ENCODE measurements around the gene TMC7.
"Not testable (repeated sequence)": the region's sequence is repeated elsewhere in the genome, so short reads cannot be mapped to it uniquely, and the experiment has no call there.

The TMC7 gene

DNA sequence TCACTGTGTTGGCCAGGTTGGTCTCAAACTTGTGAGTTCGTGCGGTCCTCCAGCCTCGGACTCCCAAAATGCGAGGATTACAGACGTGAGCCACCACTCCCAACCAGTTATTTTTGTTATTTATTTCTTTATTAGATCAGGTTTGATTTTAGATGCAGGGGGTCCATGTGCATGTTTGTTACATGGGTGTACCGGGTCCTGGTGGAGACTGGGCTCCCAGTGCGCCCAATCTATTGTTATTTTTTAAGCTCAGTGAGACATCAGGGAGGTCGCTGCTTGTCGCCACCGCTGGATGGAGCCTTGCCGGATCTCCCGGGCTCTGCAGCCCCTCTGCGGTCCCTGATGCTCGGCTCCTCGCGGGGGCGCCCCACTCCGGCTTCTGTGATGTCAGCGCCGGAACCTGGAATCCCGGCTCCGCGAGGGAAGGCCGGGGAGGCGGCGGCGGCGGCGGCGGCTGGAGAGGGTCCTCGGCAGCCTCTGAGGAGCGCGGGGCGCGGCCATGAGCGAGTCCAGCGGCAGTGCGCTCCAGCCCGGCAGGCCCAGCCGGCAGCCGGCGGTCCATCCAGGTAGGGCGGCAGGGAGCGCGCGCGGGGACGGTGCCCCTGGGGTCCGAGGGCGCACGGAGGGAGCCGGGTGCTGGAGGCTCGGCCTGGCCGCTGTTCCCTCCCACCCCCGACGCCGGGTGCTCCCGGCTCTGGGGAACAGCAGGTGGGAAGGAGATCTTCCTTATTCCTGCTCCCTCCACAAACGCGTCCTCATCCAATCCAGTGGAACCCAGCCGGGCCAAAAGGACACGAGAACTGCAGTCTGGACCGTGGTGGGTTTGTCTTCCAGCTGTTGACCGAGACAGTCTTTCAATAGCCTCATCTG lies at the start of gene TMC7:
TMC7 (plus strand) TSS at position 370 of the 870 bp plus-strand sequence; CDS start at position 500, 130 bp downstream.
- DNase-seq, result peak; percentile 87 to 89

DNA sequence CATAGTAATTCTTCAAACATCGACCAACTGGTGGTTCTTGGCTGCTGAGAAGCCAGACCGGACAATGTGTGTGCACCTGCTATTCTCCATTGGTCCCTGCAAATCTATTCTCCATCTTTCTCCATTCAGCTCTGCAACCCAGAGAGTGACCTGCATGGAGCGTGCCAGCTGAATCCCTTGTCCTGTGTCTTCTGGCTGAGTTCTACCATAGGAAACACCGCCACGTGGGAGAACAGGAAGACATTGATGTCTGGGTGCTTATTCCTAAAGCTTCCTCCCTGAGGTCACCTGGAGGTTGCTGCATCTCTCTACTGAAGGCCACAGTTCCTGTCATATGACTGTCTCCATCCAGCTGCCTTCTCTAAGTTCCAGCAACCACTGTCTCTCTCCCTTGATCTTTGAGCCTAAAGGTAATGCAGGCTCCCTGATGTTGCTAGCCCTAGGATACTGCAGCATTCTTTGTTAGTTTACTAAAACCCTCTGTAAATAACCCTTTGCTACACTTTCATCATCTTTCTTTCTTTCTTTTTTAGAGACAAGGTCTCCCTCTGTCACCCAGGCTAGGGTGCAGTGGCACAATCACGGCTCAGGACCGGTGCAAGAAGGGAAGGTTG lies 46.9 kb upstream of the TMC7 start:
- DNase-seq, result no peak

DNA sequence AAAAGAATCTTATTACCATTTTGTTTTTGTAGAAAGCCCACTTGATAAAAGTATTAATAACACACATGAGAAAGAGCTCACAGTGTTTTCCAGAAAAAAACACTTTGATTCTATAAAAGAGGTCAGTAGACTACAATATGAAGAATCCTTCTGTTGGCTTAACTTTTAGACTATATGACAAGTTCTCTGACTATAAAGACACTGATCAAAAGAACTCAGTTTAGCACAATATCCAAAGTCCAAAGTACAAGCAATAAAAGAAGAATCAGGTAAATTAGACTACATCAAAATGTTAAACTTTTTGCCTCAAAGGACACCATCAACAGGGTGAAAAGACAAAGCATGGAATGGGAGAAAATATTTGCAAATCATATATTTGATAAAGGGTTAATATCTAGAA lies 46.3 kb upstream of the TMC7 start:
- no peak for DNase-seq

DNA sequence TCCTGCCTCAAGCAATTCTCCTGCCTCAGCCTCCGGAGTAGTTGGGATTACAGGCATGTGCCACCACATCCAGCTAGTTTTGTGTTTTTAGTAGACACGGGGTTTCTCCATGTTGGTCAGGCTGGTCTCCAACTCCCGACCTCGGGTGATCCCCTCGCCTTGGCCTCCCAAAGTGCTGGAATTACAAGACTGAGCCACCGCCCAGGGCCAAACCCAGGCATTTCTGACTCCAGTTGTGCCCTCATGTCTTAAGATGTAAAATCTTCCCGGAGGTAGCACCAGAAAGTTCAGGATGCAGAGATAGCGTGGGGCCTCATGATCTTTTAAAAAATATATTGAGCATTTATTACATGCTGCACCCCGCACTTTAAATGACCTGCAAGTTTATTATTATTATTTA lies 44.7 kb upstream of the TMC7 start:
- no peak for DNase-seq

DNA sequence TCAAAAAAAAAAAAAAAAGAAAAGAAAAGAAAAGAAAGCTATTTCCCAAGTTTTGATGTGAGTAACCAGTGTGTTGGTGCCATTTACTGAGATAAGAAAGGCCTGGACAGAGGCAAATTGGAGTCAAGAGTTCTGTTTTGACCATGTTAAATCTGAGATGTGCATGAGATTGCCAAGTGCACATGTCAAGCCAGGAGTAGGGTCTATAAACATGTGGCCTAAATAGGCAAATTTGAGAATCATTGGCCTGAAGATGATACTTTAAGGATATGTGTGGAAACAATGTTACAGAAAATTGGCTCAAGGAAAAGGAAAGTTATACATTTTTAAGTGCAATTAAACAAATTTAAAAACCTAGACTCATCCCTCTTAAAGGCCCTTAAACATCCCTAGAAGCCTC lies 42.3 kb upstream of the TMC7 start:
- no peak for DNase-seq

DNA sequence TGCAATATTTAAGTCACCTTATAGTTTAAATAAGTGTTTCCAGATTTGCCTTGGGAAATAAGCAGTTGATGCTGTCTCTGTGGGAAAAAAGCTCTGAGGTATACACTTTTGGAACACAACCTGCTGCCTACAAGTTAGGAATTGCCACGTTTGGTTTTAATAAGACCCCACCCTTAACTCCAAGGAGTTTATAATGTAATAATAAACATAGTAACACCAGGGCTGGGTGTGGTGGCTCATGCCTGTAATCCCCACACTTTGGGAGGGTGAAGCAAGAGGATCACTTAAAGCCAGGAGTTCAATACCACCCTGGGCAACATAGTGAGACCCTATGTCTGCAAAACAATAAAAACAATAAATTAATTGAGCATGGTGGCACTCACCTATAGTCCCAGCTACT lies 41.7 kb upstream of the TMC7 start:
- DNase-seq, result no peak

DNA sequence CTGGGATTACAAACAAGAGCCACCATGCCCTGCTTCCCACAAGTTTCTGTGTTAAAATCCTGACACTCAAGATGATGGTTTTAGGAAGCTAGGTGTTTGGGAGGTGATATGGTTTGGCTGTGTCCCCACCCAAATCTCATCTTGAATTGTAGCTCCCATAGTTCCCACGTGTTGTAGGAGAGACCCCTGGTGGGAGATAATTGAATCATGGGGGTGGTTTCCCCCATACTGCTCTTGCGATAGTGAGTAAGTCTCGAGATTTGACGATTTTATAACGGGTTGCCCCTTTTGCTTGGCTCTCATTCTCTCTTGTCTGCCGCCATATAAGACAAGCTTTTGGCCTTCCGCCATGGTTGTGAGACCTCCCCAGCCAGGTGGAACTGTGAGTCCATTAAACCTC lies 40.3 kb upstream of the TMC7 start:
- DNase-seq, result no peak

DNA sequence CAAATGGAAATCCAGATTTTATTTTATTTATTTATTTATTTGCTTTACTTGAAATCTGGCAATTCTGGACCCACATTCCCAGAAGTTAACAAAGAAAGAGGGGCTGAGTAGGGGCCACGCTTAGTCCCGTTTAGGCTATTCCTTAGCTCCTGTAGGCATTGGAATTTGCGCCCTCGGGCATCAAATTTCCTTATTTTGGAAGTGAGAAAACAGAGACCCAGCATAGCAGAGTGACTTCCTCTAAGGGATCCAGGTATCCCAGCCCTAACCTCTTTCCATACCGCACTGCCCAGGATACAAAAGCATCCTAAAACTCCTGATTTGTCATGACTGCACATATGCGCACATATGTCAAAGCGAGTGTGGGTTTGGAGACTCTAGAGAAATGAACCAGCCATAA lies 38.5 kb upstream of the TMC7 start:
- DNase-seq, result no peak

DNA sequence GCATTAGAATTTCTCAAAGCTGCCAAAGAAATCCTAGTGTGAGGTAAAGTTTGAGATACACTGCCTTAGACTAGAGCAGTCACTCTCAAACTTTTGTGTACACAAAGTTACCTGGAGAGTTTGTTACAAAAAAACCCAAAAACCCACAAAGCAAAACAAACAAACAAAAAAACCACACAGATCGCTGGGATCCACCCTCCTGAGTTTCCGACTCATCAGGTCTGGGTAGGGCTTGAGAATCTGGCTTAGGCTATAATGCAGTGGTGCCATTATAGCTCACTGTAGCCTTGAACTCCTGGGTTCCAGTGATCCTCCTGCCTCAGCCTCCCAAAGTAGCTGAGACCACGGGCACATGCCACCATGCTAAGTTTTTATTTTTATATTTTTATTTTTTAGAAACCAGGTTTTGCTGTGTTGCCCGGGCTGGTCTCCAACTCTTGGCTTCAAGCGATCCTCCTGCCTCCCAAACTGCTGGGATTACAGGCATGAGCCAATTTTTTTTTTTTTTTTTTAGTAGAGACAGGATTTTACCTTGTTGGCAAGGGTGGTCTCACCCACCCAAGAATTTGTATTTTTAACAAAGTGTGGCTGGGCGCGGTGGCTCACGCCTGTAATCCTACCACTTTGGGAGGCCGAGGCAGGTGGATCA lies 35.2 kb upstream of the TMC7 start:
- no peak for DNase-seq

DNA sequence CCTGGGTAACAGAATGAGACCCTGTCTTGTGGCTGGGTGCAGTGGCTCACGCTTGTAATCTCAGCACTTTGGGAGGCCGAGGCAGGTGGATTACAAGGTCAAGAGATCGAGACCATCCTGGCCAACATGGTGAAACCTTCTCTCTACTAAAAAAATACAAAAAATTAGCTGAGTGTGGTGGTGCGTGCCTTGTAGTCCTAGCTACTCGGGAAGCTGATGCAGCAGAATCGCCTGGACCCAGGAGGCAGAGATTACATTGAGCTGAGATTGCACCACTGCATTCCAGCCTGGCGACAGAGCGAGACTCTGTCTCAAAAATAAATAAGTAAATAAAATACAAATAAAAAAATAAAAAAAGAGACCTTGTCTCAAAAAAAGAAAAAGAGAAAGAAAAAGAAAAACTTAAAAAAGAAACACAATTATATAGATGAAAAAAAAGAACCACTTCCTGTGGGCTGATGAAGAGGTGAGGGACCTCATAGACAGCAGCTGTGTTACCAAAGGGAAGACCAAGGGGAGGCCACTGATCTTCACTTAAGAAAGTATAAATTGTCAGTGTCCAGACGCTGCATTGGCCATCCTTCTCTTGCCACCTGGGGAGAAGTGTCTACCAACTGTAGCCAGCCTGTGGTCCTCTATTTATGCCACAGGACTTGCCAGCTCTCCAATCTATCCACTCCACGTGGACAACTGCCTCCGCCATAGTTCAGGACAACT lies 33.1 kb upstream of the TMC7 start:
- DNase-seq, result no peak

DNA sequence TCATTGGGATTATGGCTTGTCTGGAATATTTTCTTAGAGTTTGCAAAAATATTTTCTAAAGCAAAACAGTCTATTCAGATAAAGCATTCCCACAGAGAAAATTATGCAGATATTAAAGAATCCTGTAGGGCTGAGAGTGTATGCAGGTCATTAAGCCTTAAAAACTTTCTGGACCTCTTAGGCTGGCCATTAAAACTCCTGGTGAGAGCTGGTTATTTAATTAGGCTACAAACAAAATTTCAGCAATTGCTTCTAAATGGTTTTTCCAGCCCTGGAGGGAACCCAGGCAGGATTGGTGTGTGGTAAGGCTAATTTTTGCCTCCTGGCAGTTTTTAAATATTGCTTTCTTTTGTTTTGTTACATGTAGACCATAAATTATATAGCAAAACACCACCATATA lies 30.2 kb upstream of the TMC7 start:
- DNase-seq, result no peak

DNA sequence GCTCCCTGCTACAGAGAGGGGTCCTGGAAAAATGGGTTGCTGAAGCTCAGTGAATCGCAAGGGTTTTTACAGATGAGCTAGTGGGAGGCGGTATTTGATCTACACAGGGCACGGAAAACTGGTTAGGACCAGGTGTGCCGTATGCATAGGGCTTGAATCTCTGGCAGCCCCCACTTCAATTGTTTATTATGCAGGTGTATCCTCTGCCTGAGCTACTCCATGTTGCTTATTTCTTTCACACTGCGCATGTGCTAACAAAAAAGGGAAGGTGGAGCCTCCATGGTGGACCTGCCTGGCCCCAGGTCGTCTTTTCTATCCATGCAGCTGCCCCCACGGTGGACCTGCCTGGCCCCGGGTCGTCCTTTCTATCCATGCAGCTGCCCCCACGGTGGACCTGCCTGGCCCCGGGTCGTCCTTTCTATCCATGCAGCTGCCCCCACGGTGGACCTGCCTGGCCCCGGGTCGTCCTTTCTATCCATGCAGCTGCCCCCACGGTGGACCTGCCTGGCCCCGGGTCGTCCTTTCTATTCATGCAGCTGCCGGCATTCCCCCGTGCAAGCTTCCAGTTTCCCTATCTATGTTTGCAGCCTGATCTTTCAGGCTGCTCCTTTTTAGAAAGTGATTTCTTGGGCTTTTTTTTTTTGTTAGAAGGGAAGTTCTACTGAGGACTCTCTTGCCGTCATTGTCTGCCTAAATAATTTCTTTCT lies 27.7 kb upstream of the TMC7 start:
- DNase-seq, result not testable (repeated sequence)

DNA sequence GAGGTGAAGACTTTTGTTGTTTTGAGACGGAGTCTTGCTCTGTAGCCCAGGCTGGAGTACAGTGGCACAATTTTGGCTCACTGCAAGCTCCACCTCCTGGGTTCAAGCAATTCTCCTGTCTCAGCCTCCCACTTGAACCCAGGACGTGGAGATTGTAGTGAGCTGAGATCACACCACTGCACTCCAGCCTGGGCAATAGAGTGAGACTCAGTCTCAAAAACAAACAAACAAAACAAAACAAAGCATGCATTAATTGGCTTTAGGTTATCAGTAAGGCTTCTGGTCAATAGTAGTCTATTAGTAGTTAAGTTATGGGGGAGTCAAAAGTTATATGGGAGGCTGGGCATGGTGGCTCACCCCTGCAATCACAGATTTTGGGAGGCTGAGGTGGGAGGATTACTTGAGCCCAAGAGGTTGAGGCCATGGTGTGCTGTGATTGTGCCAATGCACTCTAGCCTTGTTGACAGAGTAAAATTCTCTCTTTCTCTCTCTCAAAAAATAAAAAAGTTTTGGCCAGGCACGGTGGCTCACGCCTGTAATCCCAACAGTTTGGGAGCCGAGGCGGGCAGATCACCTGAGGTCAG lies 27.0 kb upstream of the TMC7 start:
- DNase-seq, result not testable (repeated sequence)

DNA sequence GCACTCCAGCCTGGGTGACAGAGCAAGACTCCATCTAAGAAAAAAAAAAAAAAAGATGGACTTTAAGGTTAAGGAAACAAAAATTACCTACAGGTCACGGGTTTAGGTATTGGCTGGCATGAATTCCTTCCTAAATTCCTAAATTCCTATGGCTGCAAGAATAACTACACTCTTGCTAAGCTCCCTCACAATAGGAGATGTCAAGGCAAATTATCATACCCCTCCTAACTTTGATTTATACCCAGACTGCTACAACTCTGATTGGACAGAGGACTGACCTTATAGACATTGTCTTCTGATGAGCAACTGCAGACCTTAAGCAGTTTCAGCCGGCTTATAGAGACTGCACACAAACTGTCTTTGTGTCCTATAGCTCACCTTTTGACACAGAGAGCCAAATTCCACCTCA lies 25.1 kb upstream of the TMC7 start:
- DNase-seq, result no peak

DNA sequence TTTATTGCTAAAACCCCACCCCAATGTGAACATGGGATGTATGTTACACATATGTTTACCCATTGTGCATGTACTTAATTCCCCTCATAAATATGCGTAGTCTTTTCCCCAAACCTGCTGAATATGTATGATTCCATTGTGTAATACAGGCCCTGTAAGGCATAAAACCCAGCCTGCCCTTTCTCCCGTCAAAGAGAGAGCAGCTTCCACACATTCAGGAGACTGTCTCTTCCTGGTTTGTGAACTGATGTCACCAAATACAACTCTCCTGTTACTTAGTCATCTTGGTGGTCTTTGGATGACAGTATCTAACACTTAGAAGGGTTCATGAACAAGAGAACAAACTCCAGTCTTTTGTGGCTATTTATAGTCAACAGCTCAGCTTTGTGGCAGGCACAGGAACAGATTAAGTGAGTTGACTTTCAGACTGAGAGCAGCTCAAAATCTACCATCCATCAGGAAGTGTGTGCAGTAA lies 24.7 kb upstream of the TMC7 start:
- no peak for DNase-seq

DNA sequence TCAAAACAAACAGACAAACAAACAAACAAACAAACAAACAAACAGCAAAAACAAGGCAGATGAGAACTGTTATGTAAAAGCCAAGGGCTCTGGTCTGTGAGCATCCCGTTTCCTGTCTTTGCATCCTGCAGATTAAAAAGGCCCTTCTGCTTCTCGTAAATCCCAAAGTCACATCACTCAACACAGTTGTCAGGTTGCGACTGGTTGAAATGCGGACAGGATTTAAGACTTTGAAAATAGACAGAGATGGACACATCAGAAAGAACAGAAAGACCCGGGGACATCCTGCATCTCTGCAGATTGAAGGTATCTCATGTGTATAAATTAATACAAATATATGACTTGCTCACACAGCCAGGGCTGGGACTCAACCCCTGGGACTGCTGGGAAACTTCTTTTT lies 18.2 kb upstream of the TMC7 start:
- DNase-seq, result no peak

DNA sequence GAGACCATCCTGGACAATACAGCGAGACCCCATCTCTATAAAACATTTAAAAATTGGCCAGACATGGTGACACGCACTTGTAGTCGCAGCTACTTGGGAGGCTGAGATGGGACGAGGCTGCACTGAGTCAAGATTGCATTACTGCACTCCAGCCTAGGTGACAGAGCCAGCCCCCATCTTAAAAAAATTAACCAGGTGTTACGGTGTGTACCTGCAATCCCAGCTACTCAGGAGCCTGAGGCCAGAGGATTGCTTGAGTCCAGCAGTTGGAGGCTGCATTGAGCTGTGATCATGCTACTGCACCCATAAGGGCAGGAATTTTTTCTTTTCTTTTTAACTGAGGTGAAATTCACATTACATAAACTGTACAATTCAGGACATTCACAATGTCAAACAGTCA lies 16.9 kb upstream of the TMC7 start:
- no peak for DNase-seq

DNA sequence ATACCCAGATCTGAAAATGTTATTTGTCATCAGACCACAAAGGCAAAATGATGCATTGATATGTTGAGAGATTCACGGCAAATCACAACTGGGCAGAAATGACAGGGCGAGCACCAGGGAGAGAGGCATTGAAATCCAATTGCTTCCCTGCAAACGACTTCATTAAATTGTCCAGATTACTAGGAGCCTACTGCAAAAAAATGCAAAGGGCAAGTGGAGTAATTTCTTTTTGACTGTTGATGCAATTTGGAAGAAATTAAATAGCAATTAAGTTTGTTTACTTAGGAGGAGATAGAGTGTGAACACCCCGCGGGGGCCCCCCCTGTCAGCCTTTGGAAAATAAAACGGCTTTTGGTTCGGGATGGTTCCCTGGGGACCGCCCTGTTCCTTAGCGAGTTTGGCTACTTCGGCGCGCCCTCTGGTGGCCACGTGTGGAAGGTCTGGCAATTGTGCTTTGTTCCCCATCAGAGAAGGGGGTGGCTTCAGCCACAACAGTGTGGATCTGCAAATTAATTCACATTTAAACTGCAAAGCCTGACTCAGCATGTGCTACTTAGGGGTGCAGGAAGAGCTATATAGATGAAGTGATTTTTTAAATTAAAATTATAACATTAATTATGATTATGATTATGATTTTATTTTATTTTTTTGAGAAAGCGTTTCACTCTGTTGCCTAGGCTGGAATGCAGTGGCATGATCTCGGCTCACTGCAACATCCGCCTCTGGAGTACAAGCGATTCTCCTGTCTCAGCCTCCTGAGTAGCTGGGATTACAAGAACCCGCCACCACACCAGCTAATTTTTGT lies 14.5 kb upstream of the TMC7 start:
- peak; percentile 79 to 85 for DNase-seq

DNA sequence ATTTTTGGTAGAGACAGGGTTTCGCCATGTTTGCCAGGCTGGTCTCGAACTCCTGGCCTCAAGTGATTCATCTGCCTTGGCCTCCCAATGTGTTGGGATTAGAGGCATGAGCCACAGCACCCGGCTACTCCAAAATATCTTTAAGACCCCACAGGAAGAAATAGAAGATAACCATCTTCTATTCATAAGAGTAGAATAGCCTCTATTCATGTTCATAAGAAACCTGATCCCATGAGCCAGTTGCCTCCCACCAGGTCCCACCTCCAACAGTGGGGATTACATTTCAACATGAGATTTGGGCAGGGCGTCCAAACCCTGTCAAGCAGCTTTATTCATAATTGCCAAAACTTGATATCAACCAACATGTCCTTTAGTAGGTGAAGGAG lies 13.9 kb upstream of the TMC7 start:
- no peak for DNase-seq

DNA sequence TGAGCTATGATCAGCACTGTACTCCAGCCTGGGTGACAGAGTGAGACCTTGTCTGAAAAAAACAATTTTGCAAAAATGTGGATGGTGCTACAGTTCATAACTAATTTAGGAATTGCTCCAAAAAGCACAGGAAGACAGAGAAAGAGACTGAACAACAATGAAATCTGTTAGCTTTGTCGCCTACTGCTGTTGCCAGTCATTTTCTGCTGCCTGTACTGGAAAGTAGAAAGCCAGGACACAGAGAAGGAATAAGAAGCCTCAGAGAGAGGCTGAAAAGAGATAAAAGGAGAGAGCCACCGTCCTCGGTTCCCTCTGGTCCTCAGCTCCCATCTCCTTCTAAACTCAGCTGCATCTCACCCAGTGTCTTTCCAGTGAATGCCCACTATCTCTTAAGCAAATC lies 8.6 kb upstream of the TMC7 start:
- DNase-seq, result no peak

DNA sequence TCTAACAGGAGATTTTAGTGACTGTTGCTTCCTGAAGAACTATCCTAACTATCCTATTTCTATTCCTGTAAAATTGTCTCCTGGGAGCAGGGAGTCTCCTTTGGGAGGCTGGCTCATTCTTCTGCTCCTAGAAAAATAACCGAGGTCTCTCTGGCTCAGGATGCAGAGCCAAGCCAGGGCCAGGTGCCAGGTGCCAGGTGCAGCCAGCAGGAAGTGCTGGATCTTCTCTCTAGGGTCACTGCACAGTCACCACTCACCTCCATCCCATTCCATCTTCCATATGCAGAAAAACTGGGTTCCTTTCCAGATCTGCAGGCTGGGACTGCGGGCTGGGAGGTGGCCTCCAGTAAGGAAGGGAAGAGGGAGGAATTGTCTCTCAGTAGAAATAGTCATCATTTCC lies 3.8 kb upstream of the TMC7 start:
- no peak for DNase-seq
